Right lobe of liver (tissue), 6 donors: ENCODE data around the gene KCNS1. TPM values are rescaled to one million over a fixed set of nuclear protein-coding genes. Genes with fewer than 3 reads are reported as not detected.

ENCODE experiments used
- ATAC-seq, 4 donors: fragments of 200-7000 bp; cut with Tn5 transposase; one replicate each; pipeline ENCODE4 v1.9.1; 2020; ENCODE audit warnings: mild to moderate bottlenecking in 4 of 4, moderate library complexity in 4 of 4
- DNase-seq, 3 donors: peaks; one replicate each; pipeline ENCODE4 v3.0.0-alpha.2; 2020
- H3K27ac ChIP-seq, 3 donors: fragments of 200-600 bp; one replicate each; pipeline ENCODE4 v1.8.0; 2022
- H3K27me3 ChIP-seq, 2 donors: fragments of 200-600 bp; one replicate each; pipeline ENCODE4 v1.8.0; 2022
- H3K36me3 ChIP-seq, 4 donors: fragments of 200-600 bp; sonication (generic) in 1 of 4; one replicate each; pipeline versions ENCODE4 v1.5.1 to v1.8.0; 2017 to 2022; ENCODE audit warnings: control low read depth in 1 of 4
- H3K4me1 ChIP-seq, 4 donors: fragments of 200-600 bp; sonication (generic) in 1 of 4; one replicate each; pipeline versions ENCODE4 v1.5.1 to v1.8.0; 2017 to 2022; ENCODE audit warnings: control low read depth in 1 of 4
- H3K4me3 ChIP-seq, 3 donors: fragments of 200-600 bp; one replicate each; pipeline ENCODE4 v1.8.0; 2022
- H3K9me3 ChIP-seq, 4 donors: fragments of 200-600 bp; sonication (generic) in 1 of 4; one replicate each; pipeline versions ENCODE4 v1.5.1 to v1.8.0; 2017 to 2022; ENCODE audit warnings: control low read depth in 1 of 4
- CTCF ChIP-seq, 4 donors: fragments of 200-600 bp in 3 of 4; fragments of 450-650 bp in 1 of 4; IDR thresholded peaks; one replicate each; pipeline versions ENCODE4 v1.5.1 to v1.8.0; 2016 to 2022; ENCODE audit warnings: antibody characterized with exemption in 4 of 4, mild to moderate bottlenecking in 2 of 4
- POLR2A ChIP-seq: fragments of 450-650 bp; IDR thresholded peaks from one replicate; pipeline ENCODE4 v1.6.1; 2017; ENCODE audit warnings: antibody characterized with exemption, mild to moderate bottlenecking
- WGBS: methylation state at CpG from one replicate; pipeline ENCODE4 v1.1.6; 2018; ENCODE audit warnings: low coverage, low lambda C conversion rate; ENCODE audit not compliant: insufficient coverage; ENCODE audit errors: missing lambda C conversion rate; 5-methylcytosine and 5-hydroxymethylcytosine counted together
- intact Hi-C, 2 donors: fragments of 100-400 bp; cut with DNase I; formaldehyde crosslinking; loops; one replicate each; pipeline versions ENCODE4 v1.11.2 to v1.14.1; 2022
- total RNA-seq, 6 experiments: library from RNA; depleted of rRNA in 2 of 6; stranded (reverse); fragments of >200 nt in 2 of 6; fragmentation: NEBNext Ultra II Directional in 3 of 6; extraction: Animal tissue kit (Norgen Biotek cat#: 25700) in 3 of 6; gene quantifications; one replicate each; pipeline versions ENCODE4 v1.1.0 to v1.2.4, GENCODE V29; 2016 to 2023
- donor health status: DM: no; HTN: yes; CAD: no.
- donor health status: DM: no; HTN: no; CAD: no.
- donor health status: DM: no; HTN: no; CAD: no.
- donor health status: DM: no; HTN: yes; CAD: no.
- donor health status: DM: no; HTN: yes; CAD: no.

KCNS1 gene
- total RNA-seq, 6 experiments from 2014 or later, result 0.12 TPM; not detected in 5

- WGBS, result 68% methylated on average over 4 of the region's 11 CpGs
- intact Hi-C loops, result loop anchor here (10.0 kb wide), 1 partner anchor 50 kb away; no protein-coding TSS in a partner anchor
- Histone ChIP-seq H3K36me3 (no peaks in the 10 kb centered on the region), H3K4me1 (peaks cover 0 to 7% (median 0%) of the 10 kb centered on the region in 4 donors), H3K4me3 (no peak overlapping the region), H3K9me3 (no peaks in the 10 kb centered on the region), H3K27me3 (peaks cover 4 to 10% of the 10 kb centered on the region in 2 donors), H3K27ac (no peak overlapping the region)
- TF ChIP-seq CTCF (IDR thresholded peaks at IDR 0.05), result no peak
- no peak for TF ChIP-seq POLR2A
- DNase-seq, result no peak
- no peak for ATAC-seq
Observed at GRCh38 chr20:45094864-45095574, 5.9 kb downstream of the KCNS1 start.

GRCh38 chr20:45094201-45094600 lies 6.7 kb downstream of the KCNS1 start:
- no peak for ATAC-seq
- peaks cover 4 to 10% of the 10 kb centered on the region in 2 donors for H3K27me3 ChIP-seq
- H3K36me3 ChIP-seq, result no peaks in the 10 kb centered on the region
- no peak overlapping the region for H3K27ac ChIP-seq
- WGBS, result 80% methylated on average over 1 of the region's 2 CpGs
- intact Hi-C loops, result loop anchor here (10.0 kb wide), 1 partner anchor 49 kb away; no protein-coding TSS in a partner anchor
- no peak for DNase-seq
- no peak for TF ChIP-seq CTCF (IDR thresholded peaks at IDR 0.05)
- no peak for TF ChIP-seq POLR2A
- peaks cover 0 to 7% (median 0%) of the 10 kb centered on the region in 4 donors for H3K4me1 ChIP-seq
- no peak overlapping the region for H3K4me3 ChIP-seq
- H3K9me3 ChIP-seq, result no peaks in the 10 kb centered on the region

- Histone ChIP-seq H3K36me3 (no peaks in the 10 kb centered on the region), H3K27me3 (peaks cover 0 to 7% of the 10 kb centered on the region in 2 donors), H3K4me3 (no peak overlapping the region), H3K4me1 (peaks cover 0 to under 1% (median 0%) of the 10 kb centered on the region in 4 donors), H3K9me3 (no peaks in the 10 kb centered on the region), H3K27ac (no peak overlapping the region)
- WGBS, result 91% methylated on average over 7 of the region's 7 CpGs
- DNase-seq (no peak), ATAC-seq (no peak)
- no peak for TF ChIP-seq CTCF (IDR thresholded peaks at IDR 0.05)
- no peak for TF ChIP-seq POLR2A
- intact Hi-C loops, result loop anchor here (10.0 kb wide), 1 partner anchor 48 kb away; no protein-coding TSS in a partner anchor
Observed at GRCh38 chr20:45092898-45093297, 8.0 kb downstream of the KCNS1 start.

- no peaks in the 10 kb centered on the region for H3K4me1 ChIP-seq
- 86% methylated on average over 3 of the region's 3 CpGs for WGBS
- H3K27me3 ChIP-seq, result no peaks in the 10 kb centered on the region
- H3K36me3 ChIP-seq, result no peaks in the 10 kb centered on the region
- intact Hi-C loops, result loop anchor here (10.0 kb wide), 1 partner anchor 47 kb away; no protein-coding TSS in a partner anchor
- no peak for ATAC-seq
- no peak overlapping the region for H3K4me3 ChIP-seq
- DNase-seq, result no peak
- no peaks in the 10 kb centered on the region for H3K9me3 ChIP-seq
- TF ChIP-seq CTCF (IDR thresholded peaks at IDR 0.05) (no peak), POLR2A (no peak)
- H3K27ac ChIP-seq, result no peak overlapping the region
Observed at GRCh38 chr20:45091366-45091765, 9.6 kb downstream of the KCNS1 start.
